Activated CD4-positive, alpha-beta T cell treated with anti-CD3 and anti-CD28 coated beads, Interleukin-2, Interleukin-6, amounts not matched to agents 100 ng/mL and 50 ng/mL, durations not matched to agents 16 hours and 8 hours (primary cell): ENCODE data around the gene GPR35.
A peak's percentile ranks its signal among the peaks of the same experiment; 100 is the strongest.

Source experiments
- DNase-seq: peaks from one replicate; pipeline ENCODE4 v3.0.0-alpha.2; 2020

The GPR35 gene

GRCh38 chr2:240589850-240590525 is 35.3 kb upstream of the GPR35 start:
- DNase-seq, result no peak

- DNase-seq, result no peak
These were observed 34.6 kb upstream of the GPR35 start for GRCh38 chr2:240590681-240591111.

- DNase-seq, result no peak
These were observed 34.1 kb upstream of the GPR35 start for GRCh38 chr2:240591226-240591625.

- DNase-seq, result no peak
These were observed 33.5 kb upstream of the GPR35 start for GRCh38 chr2:240591784-240592183.

- no peak for DNase-seq
These were observed 32.1 kb upstream of the GPR35 start for GRCh38 chr2:240593026-240593702.

GRCh38 chr2:240593703-240594451 is 31.4 kb upstream of the GPR35 start:
- no peak for DNase-seq

- DNase-seq, result no peak
These were observed 30.5 kb upstream of the GPR35 start for GRCh38 chr2:240594511-240595380.

GRCh38 chr2:240595381-240596079 is 29.8 kb upstream of the GPR35 start:
- DNase-seq, result peak; percentile 58

- no peak for DNase-seq
These were observed 29.2 kb upstream of the GPR35 start for GRCh38 chr2:240596080-240596460.

- no peak for DNase-seq
These were observed 28.8 kb upstream of the GPR35 start for GRCh38 chr2:240596491-240596931.

- no peak for DNase-seq
These were observed 28.2 kb upstream of the GPR35 start for GRCh38 chr2:240597054-240597418.

GRCh38 chr2:240597419-240598181 is 27.7 kb upstream of the GPR35 start:
- DNase-seq, result no peak

- no peak for DNase-seq
These were observed 26.9 kb upstream of the GPR35 start for GRCh38 chr2:240598311-240598911.

- no peak for DNase-seq
These were observed 26.1 kb upstream of the GPR35 start for GRCh38 chr2:240599141-240599583.

- DNase-seq, result no peak
These were observed 24.8 kb upstream of the GPR35 start for GRCh38 chr2:240600451-240600961.

- DNase-seq, result no peak
These were observed 24.0 kb upstream of the GPR35 start for GRCh38 chr2:240601061-240601830.

- DNase-seq, result no peak
These were observed 23.5 kb upstream of the GPR35 start for GRCh38 chr2:240601831-240602160.

GRCh38 chr2:240602266-240603050 is 22.8 kb upstream of the GPR35 start:
- no peak for DNase-seq
